ENCODE data around the gene ADGRA3.

DNA sequence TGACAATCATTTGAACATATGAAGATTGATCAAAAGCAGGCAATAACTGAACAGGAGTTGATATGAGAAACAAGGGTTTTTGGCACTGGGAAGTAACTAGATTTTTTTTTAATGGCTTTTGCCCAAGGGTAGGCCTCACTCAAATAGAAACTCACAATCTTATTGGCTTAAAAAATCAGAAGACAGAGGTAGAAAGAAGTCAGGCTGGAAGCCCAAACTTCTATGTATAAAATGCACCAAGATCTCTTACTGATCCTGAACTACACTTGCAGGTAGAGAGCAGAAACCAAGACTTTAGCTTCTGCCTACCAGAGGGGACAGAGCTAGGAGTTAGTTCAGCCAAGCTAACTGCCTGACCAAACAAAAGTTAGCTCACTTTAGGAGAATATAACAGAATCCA is 74.9 kb downstream of the ADGRA3 start:
- TF ChIP-seq EZH2 (IDR thresholded peaks at IDR 0.05; ENCODE audit: borderline replicate concordance, low read depth, low read length, severe bottlenecking): no peak
- TF ChIP-seq, protein P1, sequence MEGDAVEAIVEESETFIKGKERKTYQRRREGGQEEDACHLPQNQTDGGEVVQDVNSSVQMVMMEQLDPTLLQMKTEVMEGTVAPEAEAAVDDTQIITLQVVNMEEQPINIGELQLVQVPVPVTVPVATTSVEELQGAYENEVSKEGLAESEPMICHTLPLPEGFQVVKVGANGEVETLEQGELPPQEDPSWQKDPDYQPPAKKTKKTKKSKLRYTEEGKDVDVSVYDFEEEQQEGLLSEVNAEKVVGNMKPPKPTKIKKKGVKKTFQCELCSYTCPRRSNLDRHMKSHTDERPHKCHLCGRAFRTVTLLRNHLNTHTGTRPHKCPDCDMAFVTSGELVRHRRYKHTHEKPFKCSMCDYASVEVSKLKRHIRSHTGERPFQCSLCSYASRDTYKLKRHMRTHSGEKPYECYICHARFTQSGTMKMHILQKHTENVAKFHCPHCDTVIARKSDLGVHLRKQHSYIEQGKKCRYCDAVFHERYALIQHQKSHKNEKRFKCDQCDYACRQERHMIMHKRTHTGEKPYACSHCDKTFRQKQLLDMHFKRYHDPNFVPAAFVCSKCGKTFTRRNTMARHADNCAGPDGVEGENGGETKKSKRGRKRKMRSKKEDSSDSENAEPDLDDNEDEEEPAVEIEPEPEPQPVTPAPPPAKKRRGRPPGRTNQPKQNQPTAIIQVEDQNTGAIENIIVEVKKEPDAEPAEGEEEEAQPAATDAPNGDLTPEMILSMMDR (IDR thresholded peaks at IDR 0.05; ENCODE audit: extremely low read depth in 1 of 2, insufficient read depth in 1 of 2, low read depth in 1 of 2, low read length in 2 of 2): no peak
- no peak for TF ChIP-seq POLR2A (IDR thresholded peaks at IDR 0.05; ENCODE audit: low read depth, low read length)
- TF ChIP-seq POLR2AphosphoS5 (IDR thresholded peaks at IDR 0.05; ENCODE audit: insufficient read depth, low read depth, low read length): no peak
- TF ChIP-seq, protein P2, sequence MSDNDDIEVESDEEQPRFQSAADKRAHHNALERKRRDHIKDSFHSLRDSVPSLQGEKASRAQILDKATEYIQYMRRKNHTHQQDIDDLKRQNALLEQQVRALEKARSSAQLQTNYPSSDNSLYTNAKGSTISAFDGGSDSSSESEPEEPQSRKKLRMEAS (IDR thresholded peaks at IDR 0.05; ENCODE audit: insufficient read depth, insufficient read length): no peak
- TF ChIP-seq FOS (IDR thresholded peaks at IDR 0.05; ENCODE audit: borderline replicate concordance, insufficient read depth, low read length): no peak
- no peak for TF ChIP-seq GATA2 (IDR thresholded peaks at IDR 0.05; ENCODE audit: insufficient read depth, insufficient read length, low read depth, low read length)

Measured in endothelial cell of umbilical vein (primary cell).